NK-92 (cell line): ENCODE data around the gene CYYR1.

Source experiments
- DNase-seq: peaks from one replicate; lab custom pipeline; 2025; ENCODE audit not compliant: unreplicated experiment; lab: John Stamatoyannopoulos, UW

Gene CYYR1

GRCh38 chr21:26572702-26573381 lies at the start of gene CYYR1:
Gene CYYR1 (minus strand): TSS chr21:26573286. CDS start chr21:26572940, 346 bp downstream.
- no peak for DNase-seq

- DNase-seq, result no peak
These were observed 44.1 kb upstream of the CYYR1 start for GRCh38 chr21:26617176-26617575.

GRCh38 chr21:26614251-26614650 lies 41.2 kb upstream of the CYYR1 start:
- no peak for DNase-seq

- DNase-seq, result no peak
These were observed 26.2 kb upstream of the CYYR1 start for GRCh38 chr21:26599261-26599660.

GRCh38 chr21:26597981-26598380 lies 24.9 kb upstream of the CYYR1 start:
- no peak for DNase-seq

GRCh38 chr21:26597031-26597430 lies 23.9 kb upstream of the CYYR1 start:
- no peak for DNase-seq

- no peak for DNase-seq
These were observed 22.9 kb upstream of the CYYR1 start for GRCh38 chr21:26595971-26596370.

GRCh38 chr21:26593800-26594199 lies 20.7 kb upstream of the CYYR1 start:
- DNase-seq, result no peak

- DNase-seq, result no peak
These were observed 18.5 kb upstream of the CYYR1 start for GRCh38 chr21:26591543-26591942.

- no peak for DNase-seq
These were observed 15.4 kb upstream of the CYYR1 start for GRCh38 chr21:26588446-26588845.

- DNase-seq, result no peak
These were observed 14.7 kb upstream of the CYYR1 start for GRCh38 chr21:26587736-26588201.

- no peak for DNase-seq
These were observed 10.7 kb upstream of the CYYR1 start for GRCh38 chr21:26583769-26584168.

GRCh38 chr21:26581818-26582217 lies 8.7 kb upstream of the CYYR1 start:
- DNase-seq, result no peak

GRCh38 chr21:26572076-26572701 lies 897 bp downstream of the CYYR1 start:
- DNase-seq, result no peak

- no peak for DNase-seq
These were observed 2.9 kb downstream of the CYYR1 start for GRCh38 chr21:26570203-26570602.

GRCh38 chr21:26565546-26565945 lies 7.5 kb downstream of the CYYR1 start:
- DNase-seq, result no peak

- no peak for DNase-seq
These were observed 8.0 kb downstream of the CYYR1 start for GRCh38 chr21:26565111-26565510.

- no peak for DNase-seq
These were observed 9.1 kb downstream of the CYYR1 start for GRCh38 chr21:26563856-26564503.

- DNase-seq, result no peak
These were observed 12.5 kb downstream of the CYYR1 start for GRCh38 chr21:26560612-26561011.

GRCh38 chr21:26559099-26559498 lies 14.0 kb downstream of the CYYR1 start:
- DNase-seq, result no peak

GRCh38 chr21:26557106-26557505 lies 16.0 kb downstream of the CYYR1 start:
- DNase-seq, result no peak

GRCh38 chr21:26555540-26556146 lies 17.4 kb downstream of the CYYR1 start:
- no peak for DNase-seq
